ENCODE results near the gene SQSTM1.
A peak's percentile ranks its signal among the peaks of the same experiment; 100 is the strongest.

Gene SQSTM1

GRCh38 chr5:179819296-179820126 lies 1.2 kb upstream of the SQSTM1 start:
- H3K4me3 ChIP-seq (ENCODE audit: low read depth, low read length) = no peak overlapping the region
- in situ Hi-C loops (cut with HindIII; ENCODE audit: low sequenced_read_pairs) = no loop called here
- no peak for DNase-seq (ENCODE audit: low read depth)
- TF ChIP-seq CTCF (IDR thresholded peaks at IDR 0.05; ENCODE audit: low read depth, low read length, missing control alignments) = no peak

DNA sequence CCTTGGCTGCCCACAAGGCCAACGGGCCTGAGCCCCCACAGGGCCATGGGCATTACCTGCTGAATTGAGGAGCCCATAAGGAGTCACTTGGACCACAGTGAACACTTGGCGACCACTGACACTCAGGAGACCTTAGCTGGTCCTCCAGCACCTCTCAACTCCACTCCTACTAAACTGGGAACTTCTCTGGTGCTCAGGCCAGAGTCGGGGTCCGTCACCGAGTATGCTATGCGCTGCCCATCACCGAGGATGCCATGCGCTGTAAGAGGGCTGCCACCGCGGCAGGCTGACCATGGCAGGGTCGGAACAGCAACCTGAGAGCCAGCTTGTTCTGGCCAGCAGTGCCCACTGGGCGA lies 600 bp upstream of the SQSTM1 start:
- in situ Hi-C loops (cut with HindIII; ENCODE audit: low sequenced_read_pairs) = no loop called here
- no peak for DNase-seq (ENCODE audit: low read depth)
- H3K4me3 ChIP-seq (ENCODE audit: low read depth, low read length) = peak overlapping the region; percentile 96
- TF ChIP-seq CTCF (IDR thresholded peaks at IDR 0.05; ENCODE audit: low read depth, low read length, missing control alignments) = no peak

DNA sequence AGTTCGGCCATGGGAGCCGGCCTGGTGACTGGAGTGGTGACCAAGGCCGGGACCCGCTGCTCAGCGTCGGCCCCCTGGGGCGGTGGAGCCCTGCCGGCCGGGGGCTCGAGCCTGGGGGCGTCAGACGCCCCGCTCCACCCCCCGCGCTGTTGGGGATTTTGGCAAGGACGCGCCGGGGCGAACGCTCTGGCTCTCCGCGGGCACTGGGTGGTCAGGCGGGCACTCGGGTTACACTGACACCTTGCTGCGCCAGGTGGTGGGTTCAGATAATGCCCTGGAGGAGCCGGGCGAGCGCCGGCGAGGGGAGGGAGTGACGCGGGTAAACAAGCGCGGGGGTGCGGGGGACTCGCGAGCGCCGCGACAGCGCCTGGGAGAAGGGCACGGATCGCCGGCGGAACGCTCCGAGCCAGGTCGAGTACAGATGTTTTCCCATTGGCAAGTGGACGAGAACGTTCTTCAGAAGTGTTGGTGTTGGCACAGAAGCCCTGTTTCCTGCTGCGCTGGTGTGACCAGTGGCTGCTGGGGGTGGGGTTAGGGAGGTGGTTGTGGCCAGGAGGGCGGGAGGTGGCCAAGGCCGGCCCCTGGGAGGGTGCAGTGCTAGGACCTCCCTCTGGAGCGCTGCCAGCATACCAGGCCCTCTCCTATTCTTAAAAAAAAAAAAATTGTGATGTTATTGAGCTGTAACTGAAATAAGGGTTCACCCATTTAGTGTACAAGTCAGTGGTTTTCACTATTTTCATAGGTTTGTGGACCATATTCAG lies 773 bp downstream of the SQSTM1 start:
- peak overlapping the region; percentile 96 for H3K4me3 ChIP-seq (ENCODE audit: low read depth, low read length)
- TF ChIP-seq CTCF (IDR thresholded peaks at IDR 0.05; ENCODE audit: low read depth, low read length, missing control alignments) = no peak
- peak; percentile 93 for DNase-seq (ENCODE audit: low read depth)
- in situ Hi-C loops (cut with HindIII; ENCODE audit: low sequenced_read_pairs) = no loop called here

DNA sequence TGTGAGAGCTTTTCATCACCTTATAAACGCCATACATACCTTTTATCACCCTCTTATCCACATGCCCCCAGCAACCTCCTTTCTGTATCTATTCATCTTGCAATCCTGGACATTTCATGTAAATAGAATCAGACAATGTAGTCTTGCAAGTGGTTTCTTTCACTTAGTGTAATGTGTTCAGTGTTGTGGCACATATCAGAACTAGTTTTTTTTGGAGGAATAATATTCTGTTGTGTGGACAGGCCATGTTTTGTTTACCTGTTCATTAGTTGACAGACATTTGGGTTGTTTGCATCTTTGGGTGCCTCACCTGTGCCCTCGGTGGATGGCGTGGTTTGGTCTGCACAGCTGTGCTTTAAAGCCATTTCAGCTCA lies 1.3 kb downstream of the SQSTM1 start:
- in situ Hi-C loops (cut with HindIII; ENCODE audit: low sequenced_read_pairs) = no loop called here
- H3K4me3 ChIP-seq (ENCODE audit: low read depth, low read length) = peak overlapping the region; percentile 96
- no peak for TF ChIP-seq CTCF (IDR thresholded peaks at IDR 0.05; ENCODE audit: low read depth, low read length, missing control alignments)
- no peak for DNase-seq (ENCODE audit: low read depth)

- in situ Hi-C loops (cut with HindIII; ENCODE audit: low sequenced_read_pairs) = no loop called here
These were observed 1.8 kb downstream of the SQSTM1 start for GRCh38 chr5:179822444-179822990.

More at GRCh38 chr5:179822444-179822990, 1.8 kb downstream of the SQSTM1 start:
- H3K4me3 ChIP-seq (ENCODE audit: low read depth, low read length) = peak overlapping the region; percentile 96
- no peak for DNase-seq (ENCODE audit: low read depth)
- TF ChIP-seq CTCF (IDR thresholded peaks at IDR 0.05; ENCODE audit: low read depth, low read length, missing control alignments) = no peak

Measured in astrocyte of the cerebellum (primary cell).